ENCODE results near the gene SP3. TPM values are rescaled to one million over a fixed set of nuclear protein-coding genes. Genes with fewer than 3 reads are reported as not detected.

Gene SP3
- total RNA-seq, 4 donors from 2014 or later: 41.9 to 101 (median 81.6) TPM

DNA sequence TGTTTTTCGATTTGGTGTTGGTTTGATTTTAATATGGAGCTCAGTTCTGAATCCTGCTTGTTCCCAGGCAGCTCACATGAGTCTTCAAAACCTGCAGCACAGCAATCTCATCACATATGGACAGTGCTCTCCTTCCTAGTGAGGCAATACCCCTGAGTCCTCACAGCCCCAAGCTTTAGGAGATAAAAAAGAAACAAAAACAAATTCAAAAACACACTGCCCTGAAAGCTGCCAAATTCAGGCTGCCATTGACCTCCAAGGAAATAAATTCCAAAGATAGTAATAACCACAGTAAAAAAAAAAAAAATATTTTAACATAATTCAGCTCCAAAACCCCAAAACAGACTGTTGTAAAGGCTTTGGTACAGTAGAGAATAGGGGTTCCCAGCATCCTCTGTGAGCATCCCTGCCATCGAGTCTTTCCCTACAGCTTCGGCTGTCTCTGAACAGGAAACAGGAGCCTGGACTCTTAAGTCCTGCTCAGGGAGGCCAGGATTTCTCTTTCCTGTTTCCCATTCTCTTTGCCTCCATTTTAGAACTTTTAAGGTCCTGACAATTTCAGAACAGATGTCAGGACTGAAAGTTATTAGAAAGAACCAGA is 14.7 kb upstream of the SP3 start:
- Histone ChIP-seq H3K27ac (no peak overlapping the region), H3K4me1 (peaks cover 0 to 11% (median 4%) of the 10 kb centered on the region in 4 donors), H3K36me3 (no peaks in the 10 kb centered on the region), H3K27me3 (no peaks in the 10 kb centered on the region), H3K9me3 (no peaks in the 10 kb centered on the region), H3K4me3 (no peak overlapping the region)
- 73 to 81% methylated on average over 1 to 3 of the region's 3 CpGs for WGBS, 2 donors (ENCODE audit: low coverage in 1 of 2)
- intact Hi-C loops (cut with DNase I; ENCODE audit: low total_unique reads): no loop called here
- no peak for TF ChIP-seq POLR2AphosphoS5 (IDR thresholded peaks at IDR 0.05)
- no peak for TF ChIP-seq POLR2A (IDR thresholded peaks at IDR 0.05)
- no peak for TF ChIP-seq CTCF (IDR thresholded peaks at IDR 0.05)
- no peak for TF ChIP-seq EP300 (IDR thresholded peaks at IDR 0.05; ENCODE audit: low read depth)
- in situ Hi-C loops (cut with MboI; ENCODE audit: low pct_ligation_motif_present in 1 of 4, low pct_unique_long_range_greater_than_20kb in 1 of 4, low sequenced_read_pairs in 3 of 4): no loop called here
- no peak for DNase-seq

- H3K4me1 ChIP-seq: peaks cover 0 to 4% (median 0%) of the 10 kb centered on the region in 4 donors
These were observed 13.3 kb upstream of the SP3 start for GRCh38 chr2:173978447-173978846.

GRCh38 chr2:173972636-173973035 is 7.5 kb upstream of the SP3 start:
- in situ Hi-C loops (cut with MboI; ENCODE audit: low pct_ligation_motif_present in 1 of 4, low pct_unique_long_range_greater_than_20kb in 1 of 4, low sequenced_read_pairs in 3 of 4) (no loop called here), intact Hi-C loops (cut with DNase I; ENCODE audit: low total_unique reads) (no loop called here)
- TF ChIP-seq POLR2AphosphoS5 (IDR thresholded peaks at IDR 0.05): no peak
- TF ChIP-seq EP300 (IDR thresholded peaks at IDR 0.05; ENCODE audit: low read depth): no peak
- TF ChIP-seq CTCF (IDR thresholded peaks at IDR 0.05): no peak
- no peak for TF ChIP-seq POLR2A (IDR thresholded peaks at IDR 0.05)
- Histone ChIP-seq H3K4me3 (no peak overlapping the region), H3K9me3 (no peaks in the 10 kb centered on the region), H3K36me3 (no peaks in the 10 kb centered on the region), H3K4me1 (no peaks in the 10 kb centered on the region), H3K27ac (no peak overlapping the region), H3K27me3 (no peaks in the 10 kb centered on the region)
- WGBS, 2 donors (ENCODE audit: low coverage in 1 of 2): 68% methylated on average over 3 of the region's 3 CpGs; no CpG with 5 or more reads in 1 of the 2 donors
- DNase-seq: no peak

More at GRCh38 chr2:173978447-173978846, 13.3 kb upstream of the SP3 start:
- no peaks in the 10 kb centered on the region for H3K9me3 ChIP-seq
- intact Hi-C loops (cut with DNase I; ENCODE audit: low total_unique reads): no loop called here
- H3K27me3 ChIP-seq: no peaks in the 10 kb centered on the region
- no peak overlapping the region for H3K4me3 ChIP-seq
- H3K27ac ChIP-seq: no peak overlapping the region
- DNase-seq: no peak
- TF ChIP-seq CTCF (IDR thresholded peaks at IDR 0.05) (no peak), POLR2A (IDR thresholded peaks at IDR 0.05) (no peak), EP300 (IDR thresholded peaks at IDR 0.05; ENCODE audit: low read depth) (no peak), POLR2AphosphoS5 (IDR thresholded peaks at IDR 0.05) (no peak)
- H3K36me3 ChIP-seq: no peaks in the 10 kb centered on the region
- in situ Hi-C loops (cut with MboI; ENCODE audit: low pct_ligation_motif_present in 1 of 4, low pct_unique_long_range_greater_than_20kb in 1 of 4, low sequenced_read_pairs in 3 of 4): no loop called here
- 100% methylated on average over 1 of the region's 1 CpG; no CpG with 5 or more reads in 1 of the 2 donors for WGBS, 2 donors (ENCODE audit: low coverage in 1 of 2)

GRCh38 chr2:173972165-173972564 is 7.0 kb upstream of the SP3 start:
- intact Hi-C loops (cut with DNase I; ENCODE audit: low total_unique reads): no loop called here
- no peak overlapping the region for H3K27ac ChIP-seq
- 89 to 100% methylated on average over 1 to 2 of the region's 2 CpGs for WGBS, 2 donors (ENCODE audit: low coverage in 1 of 2)

More at GRCh38 chr2:173972165-173972564, 7.0 kb upstream of the SP3 start:
- H3K4me3 ChIP-seq: no peak overlapping the region
- no peaks in the 10 kb centered on the region for H3K27me3 ChIP-seq
- H3K9me3 ChIP-seq: no peaks in the 10 kb centered on the region
- in situ Hi-C loops (cut with MboI; ENCODE audit: low pct_ligation_motif_present in 1 of 4, low pct_unique_long_range_greater_than_20kb in 1 of 4, low sequenced_read_pairs in 3 of 4): no loop called here
- H3K36me3 ChIP-seq: no peaks in the 10 kb centered on the region
- no peak for DNase-seq
- no peak for TF ChIP-seq EP300 (IDR thresholded peaks at IDR 0.05; ENCODE audit: low read depth)
- TF ChIP-seq POLR2AphosphoS5 (IDR thresholded peaks at IDR 0.05): no peak
- TF ChIP-seq CTCF (IDR thresholded peaks at IDR 0.05): no peak
- TF ChIP-seq POLR2A (IDR thresholded peaks at IDR 0.05): no peak
- H3K4me1 ChIP-seq: peaks cover 0 to 3% (median 0%) of the 10 kb centered on the region in 4 donors

Measured in transverse colon (tissue), 4 donors.